CD4-positive, alpha-beta T cell treated with Interleukin-6 at 100 ng/mL for 8 hours (primary cell): ENCODE measurements around the gene INAFM1.

Experiments
- DNase-seq: peaks from one replicate; pipeline ENCODE4 v3.0.0-alpha.2; 2020; ENCODE audit warnings: mixed read lengths, low spot score

INAFM1 gene

DNA sequence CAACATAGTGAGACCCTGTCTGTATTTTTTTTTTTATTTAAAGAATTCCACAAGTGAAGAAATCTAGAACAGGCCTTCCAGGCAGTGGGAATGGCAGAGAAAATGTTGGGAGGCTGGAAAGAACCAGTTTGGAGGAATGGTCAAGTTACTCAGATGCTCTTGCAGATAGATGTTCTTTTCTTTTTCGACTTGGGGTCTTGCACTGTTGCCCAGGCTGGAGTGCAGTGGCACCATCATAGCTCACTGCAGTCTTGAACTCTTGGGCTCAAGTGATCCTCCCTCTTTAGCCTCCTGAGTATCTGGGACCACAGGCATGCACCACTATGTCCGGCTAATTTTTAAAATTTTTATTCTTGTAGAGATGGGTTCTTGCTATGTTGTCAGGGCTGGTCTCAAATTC, 35.6 kb downstream of the INAFM1 start:
- no peak for DNase-seq

- DNase-seq, result no peak
These were observed 36.1 kb downstream of the INAFM1 start for GRCh38 chr19:47310819-47311218.

GRCh38 chr19:47312366-47313006, 37.8 kb downstream of the INAFM1 start:
- no peak for DNase-seq

DNA sequence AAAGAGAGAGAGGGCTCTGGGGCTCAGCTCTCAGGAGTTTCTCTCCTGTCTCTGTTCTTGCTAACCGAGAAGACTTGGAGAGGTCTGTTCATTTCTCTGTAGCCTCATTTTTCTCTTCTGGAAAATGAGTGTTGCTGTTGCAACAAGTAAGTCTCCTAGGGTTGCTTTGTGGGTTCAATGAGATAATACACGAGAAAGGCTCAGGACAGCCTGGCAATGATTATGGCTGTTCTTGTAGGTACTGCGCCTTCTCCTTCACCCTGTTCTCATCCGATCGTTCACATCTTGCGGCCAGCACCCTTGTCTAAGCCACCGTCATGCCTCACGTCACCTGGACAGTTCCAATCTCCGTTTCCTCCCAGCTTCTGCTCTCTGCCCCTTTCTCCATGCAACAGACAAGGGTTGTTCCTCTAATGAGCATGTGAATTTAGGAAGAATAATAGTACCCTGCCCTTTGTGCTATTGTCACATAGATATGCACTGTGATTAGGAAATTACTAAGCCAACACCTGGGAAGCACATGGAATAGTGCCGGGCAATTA, 39.1 kb downstream of the INAFM1 start:
- DNase-seq, result no peak

- no peak for DNase-seq
These were observed 40.6 kb downstream of the INAFM1 start for GRCh38 chr19:47315125-47315821.

DNA sequence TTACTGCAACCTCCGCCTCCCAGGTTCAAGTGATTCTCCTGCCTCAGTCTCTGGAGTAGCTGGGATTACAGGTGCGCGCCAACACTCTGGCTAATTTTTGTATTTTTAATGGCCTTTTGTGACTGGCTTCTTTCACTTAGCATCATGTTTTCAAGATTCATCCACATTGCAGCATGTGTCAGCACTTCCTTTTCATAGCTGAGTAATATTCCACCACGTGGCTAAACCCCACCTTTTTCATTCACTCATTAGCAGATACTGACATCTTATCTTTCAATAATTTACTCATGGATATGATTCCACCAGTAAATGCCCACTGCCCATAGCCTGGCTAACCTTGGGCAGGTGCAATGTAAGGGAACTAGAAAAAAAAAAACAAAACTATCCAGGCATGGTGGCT, 41.8 kb downstream of the INAFM1 start:
- no peak for DNase-seq

DNA sequence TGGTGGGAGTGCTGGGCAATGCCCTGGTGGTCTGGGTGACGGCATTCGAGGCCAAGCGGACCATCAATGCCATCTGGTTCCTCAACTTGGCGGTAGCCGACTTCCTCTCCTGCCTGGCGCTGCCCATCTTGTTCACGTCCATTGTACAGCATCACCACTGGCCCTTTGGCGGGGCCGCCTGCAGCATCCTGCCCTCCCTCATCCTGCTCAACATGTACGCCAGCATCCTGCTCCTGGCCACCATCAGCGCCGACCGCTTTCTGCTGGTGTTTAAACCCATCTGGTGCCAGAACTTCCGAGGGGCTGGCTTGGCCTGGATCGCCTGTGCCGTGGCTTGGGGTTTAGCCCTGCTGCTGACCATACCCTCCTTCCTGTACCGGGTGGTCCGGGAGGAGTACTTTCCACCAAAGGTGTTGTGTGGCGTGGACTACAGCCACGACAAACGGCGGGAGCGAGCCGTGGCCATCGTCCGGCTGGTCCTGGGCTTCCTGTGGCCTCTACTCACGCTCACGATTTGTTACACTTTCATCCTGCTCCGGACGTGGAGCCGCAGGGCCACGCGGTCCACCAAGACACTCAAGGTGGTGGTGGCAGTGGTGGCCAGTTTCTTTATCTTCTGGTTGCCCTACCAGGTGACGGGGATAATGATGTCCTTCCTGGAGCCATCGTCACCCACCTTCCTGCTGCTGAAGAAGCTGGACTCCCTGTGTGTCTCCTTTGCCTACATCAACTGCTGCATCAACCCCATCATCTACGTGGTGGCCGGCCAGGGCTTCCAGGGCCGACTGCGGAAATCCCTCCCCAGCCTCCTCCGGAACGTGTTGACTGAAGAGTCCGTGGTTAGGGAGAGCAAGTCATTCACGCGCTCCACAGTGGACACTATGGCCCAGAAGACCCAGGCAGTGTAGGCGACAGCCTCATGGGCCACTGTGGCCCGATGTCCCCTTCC, 45.5 kb downstream of the INAFM1 start:
- no peak for DNase-seq

- no peak for DNase-seq
These were observed 46.9 kb downstream of the INAFM1 start for GRCh38 chr19:47321630-47322029.

DNA sequence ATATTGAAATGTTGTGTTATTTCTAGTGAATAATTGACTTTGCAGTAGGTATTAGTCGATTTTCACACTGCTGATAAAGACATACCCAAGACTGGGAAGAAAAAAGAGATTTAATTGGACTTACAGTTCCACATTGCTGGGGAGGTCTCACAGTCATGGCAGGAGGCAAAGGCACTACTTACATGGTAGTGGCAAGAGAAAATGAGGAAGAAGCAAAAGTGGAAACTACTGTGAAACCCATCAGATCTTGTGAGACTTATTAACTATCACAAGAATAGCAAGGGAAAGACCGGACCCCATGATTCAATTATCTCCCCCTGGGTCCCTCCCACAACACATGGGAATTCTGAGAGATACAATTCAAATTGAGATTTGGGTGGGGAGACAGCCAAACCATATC, 47.4 kb downstream of the INAFM1 start:
- no peak for DNase-seq

GRCh38 chr19:47323409-47323808, 48.7 kb downstream of the INAFM1 start:
- no peak for DNase-seq

GRCh38 chr19:47323872-47324271, 49.2 kb downstream of the INAFM1 start:
- no peak for DNase-seq

DNA sequence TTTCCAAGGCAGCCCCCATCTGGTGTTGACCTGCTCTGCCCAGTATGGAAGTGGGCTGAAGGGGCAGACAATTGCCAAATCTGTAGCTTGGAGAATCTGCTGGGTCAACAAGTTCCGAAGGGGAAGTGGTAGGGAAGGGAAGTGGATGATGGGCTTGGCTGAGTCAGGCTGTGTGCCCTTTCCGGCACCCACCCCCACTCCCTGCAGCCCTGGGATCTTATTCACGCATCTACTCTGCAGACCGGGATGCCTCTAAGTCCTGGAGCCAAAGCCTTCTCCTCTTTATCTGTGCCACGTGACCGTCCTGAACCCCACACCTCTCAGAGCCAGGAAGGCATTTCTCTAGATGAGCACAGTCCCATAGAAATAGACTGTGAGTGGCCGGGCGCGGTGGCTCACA, 49.8 kb downstream of the INAFM1 start:
- no peak for DNase-seq
